H9 (cell line): ENCODE data around the gene TCF4. TPM values are rescaled to one million over a fixed set of nuclear protein-coding genes. Genes with fewer than 3 reads are reported as not detected.

Source experiments
- DNase-seq: peaks from one replicate; pipeline ENCODE4 v3.0.0-alpha.2; 2017
- H2AFZ ChIP-seq: one replicate; pipeline ENCODE4 v1.6.1; 2013; ENCODE audit warnings: mild to moderate bottlenecking, low read length, control low read depth, moderate library complexity
- H2AK5ac ChIP-seq: 2 replicates; pipeline ENCODE4 v1.6.1; 2013; ENCODE audit warnings: low read length, control low read depth, mixed read lengths; ENCODE audit not compliant: insufficient read length
- H2BK120ac ChIP-seq: one replicate; pipeline ENCODE4 v1.6.1; 2013; ENCODE audit warnings: low read depth, mild to moderate bottlenecking, low read length, control low read depth, inconsistent platforms; ENCODE audit not compliant: poor library complexity, severe bottlenecking
- H2BK12ac ChIP-seq: 2 replicates; pipeline ENCODE4 v1.6.1; 2013; ENCODE audit warnings: low read length, control low read depth, mixed read lengths, low read depth; ENCODE audit not compliant: insufficient read length
- H2BK15ac ChIP-seq: 2 replicates; pipeline ENCODE4 v1.6.1; 2013; ENCODE audit warnings: low read depth, low read length, control low read depth
- H2BK20ac ChIP-seq: one replicate; pipeline ENCODE4 v1.6.1; 2013; ENCODE audit warnings: low read depth, mild to moderate bottlenecking, low read length, control low read depth, inconsistent platforms; ENCODE audit not compliant: poor library complexity, severe bottlenecking
- H2BK5ac ChIP-seq: 2 replicates; pipeline ENCODE4 v1.6.1; 2013; ENCODE audit warnings: low read length, control low read depth, mixed read lengths; ENCODE audit not compliant: insufficient read length
- H3K14ac ChIP-seq: 2 replicates; pipeline ENCODE4 v1.6.1; 2013; ENCODE audit warnings: low read length, control low read depth; ENCODE audit not compliant: insufficient read depth
- H3K18ac ChIP-seq: 2 replicates; pipeline ENCODE4 v1.6.1; 2013; ENCODE audit warnings: low read depth, mild to moderate bottlenecking, mixed read lengths, low read length, control low read depth; ENCODE audit not compliant: insufficient read length
- H3K23ac ChIP-seq: 2 replicates; pipeline ENCODE4 v1.6.1; 2013; ENCODE audit warnings: low read length, control low read depth, mixed read lengths, low read depth; ENCODE audit not compliant: insufficient read length
- H3K23me2 ChIP-seq: 2 replicates; pipeline ENCODE4 v1.6.1; 2013; ENCODE audit warnings: low read depth, mild to moderate bottlenecking, mixed read lengths, low read length, control low read depth; ENCODE audit not compliant: insufficient read length, poor library complexity, severe bottlenecking
- H3K27ac ChIP-seq: 2 replicates; pipeline ENCODE4 v1.5.1; 2013; ENCODE audit warnings: low read length, control low read depth, mixed read lengths, low read depth; ENCODE audit not compliant: insufficient read length
- H3K27me3 ChIP-seq: 2 replicates; pipeline ENCODE4 v1.6.1; 2013; ENCODE audit warnings: low read length, control low read depth, inconsistent platforms; ENCODE audit not compliant: insufficient read depth
- H3K4ac ChIP-seq: 2 replicates; pipeline ENCODE4 v1.6.1; 2013; ENCODE audit warnings: low read depth, mild to moderate bottlenecking, control low read depth, inconsistent platforms, low read length, moderate library complexity
- H3K4me1 ChIP-seq: 2 replicates; pipeline ENCODE4 v1.6.1; 2013; ENCODE audit warnings: low read length, control low read depth, inconsistent platforms; ENCODE audit not compliant: insufficient read depth
- H3K4me2 ChIP-seq: 2 replicates; pipeline ENCODE4 v1.6.1; 2013; ENCODE audit warnings: low read length, control low read depth, mixed read lengths; ENCODE audit not compliant: insufficient read length, insufficient read depth
- H3K56ac ChIP-seq: 2 replicates; pipeline ENCODE4 v1.6.1; 2013; ENCODE audit warnings: low read depth, mild to moderate bottlenecking, mixed read lengths, low read length, control low read depth; ENCODE audit not compliant: insufficient read length
- H3K79me1 ChIP-seq: 2 replicates; pipeline ENCODE4 v1.6.1; 2013; ENCODE audit warnings: low read depth, mild to moderate bottlenecking, moderate library complexity, low read length, control low read depth, inconsistent platforms; ENCODE audit not compliant: insufficient read depth, poor library complexity, severe bottlenecking
- H3K79me2 ChIP-seq: 2 replicates; pipeline ENCODE4 v1.6.1; 2013; ENCODE audit warnings: low read length, control low read depth, inconsistent platforms; ENCODE audit not compliant: insufficient read depth
- H3K9ac ChIP-seq: 2 replicates; pipeline ENCODE4 v1.6.1; 2013; ENCODE audit warnings: low read length, control low read depth, mixed read lengths; ENCODE audit not compliant: insufficient read length; ENCODE audit errors: extremely low read depth
- H3K9me3 ChIP-seq: one replicate; pipeline ENCODE4 v1.6.1; 2013; ENCODE audit warnings: low read depth, low read length, inconsistent platforms; ENCODE audit not compliant: control insufficient read depth
- H3T11ph ChIP-seq: one replicate; pipeline ENCODE4 v1.6.1; 2013; ENCODE audit warnings: mild to moderate bottlenecking, low read length, control low read depth, inconsistent platforms
- H4K20me1 ChIP-seq: one replicate; pipeline ENCODE4 v1.6.1; 2013; ENCODE audit not compliant: control insufficient read depth, insufficient read length, insufficient read depth
- H4K5ac ChIP-seq: 2 replicates; pipeline ENCODE4 v1.6.1; 2013; ENCODE audit warnings: low read depth, mild to moderate bottlenecking, mixed read lengths, low read length, control low read depth; ENCODE audit not compliant: insufficient read length
- H4K8ac ChIP-seq: replicated peaks from 2 replicates; pipeline ENCODE4 v1.6.1; 2013; ENCODE audit warnings: low read length, control low read depth, mixed read lengths, low read depth; ENCODE audit not compliant: insufficient read length
- H4K91ac ChIP-seq: 2 replicates; pipeline ENCODE4 v1.6.1; 2013; ENCODE audit warnings: low read depth, mild to moderate bottlenecking, moderate library complexity, mixed read lengths, low read length, control low read depth; ENCODE audit not compliant: insufficient read length
- H3K27ac Mint-ChIP-seq, 3 experiments: 2 replicates in 2 of 3; 3 replicates in 1 of 3; pipeline ENCODE4 v1.8.0; 2020 to 2021; ENCODE audit warnings: mixed read lengths in 3 of 3, mild to moderate bottlenecking in 1 of 3, moderate library complexity in 1 of 3
- H3K27me3 Mint-ChIP-seq: 2 replicates; pipeline ENCODE4 v1.8.0; 2021; ENCODE audit warnings: low read depth, mild to moderate bottlenecking, moderate library complexity, mixed read lengths
- H3K36me3 Mint-ChIP-seq, 3 experiments: 2 replicates in 2 of 3; 3 replicates in 1 of 3; pipeline ENCODE4 v1.8.0; 2020 to 2021; ENCODE audit warnings: low read depth in 3 of 3, mixed read lengths in 3 of 3; ENCODE audit not compliant: insufficient read depth in 1 of 3
- H3K4me1 Mint-ChIP-seq, 2 experiments: 2 replicates each; pipeline ENCODE4 v1.8.0; 2020; ENCODE audit warnings: mixed read lengths in 2 of 2
- H3K4me3 Mint-ChIP-seq, 2 experiments: 2 replicates in 1 of 2; 3 replicates in 1 of 2; pipeline ENCODE4 v1.8.0; 2020 to 2021; ENCODE audit warnings: mild to moderate bottlenecking in 2 of 2, mixed read lengths in 2 of 2, moderate library complexity in 1 of 2
- H3K9me3 Mint-ChIP-seq, 2 experiments: 2 replicates in 1 of 2; 3 replicates in 1 of 2; pipeline ENCODE4 v1.8.0; 2020; ENCODE audit warnings: mild to moderate bottlenecking in 2 of 2, mixed read lengths in 2 of 2, moderate library complexity in 1 of 2
- WGBS: extraction: QIAGEN DNeasy Blood & Tissue Kit; methylation state at CpG from one replicate; pipeline ENCODE4 v1.1.7; 2013; ENCODE audit warnings: missing lambda C conversion rate, low lambda C conversion rate, mixed read lengths; ENCODE audit not compliant: insufficient read length; ENCODE audit errors: extremely low coverage; 5-methylcytosine and 5-hydroxymethylcytosine counted together
- total RNA-seq: library from RNA; stranded (reverse); gene quantifications from 2 replicates; pipeline ENCODE4 v1.2.1, GENCODE V29; 2021
- TF ChIP-seq, protein P1 (sequence below): fragments of 200-600 bp; sonication (generic); conservative IDR thresholded peaks from 3 replicates; pipeline ENCODE4 v1.8.0; 2021; ENCODE audit warnings: antibody characterized with exemption, mild to moderate bottlenecking

The TCF4 gene
- total RNA-seq, 1 experiment from 2014 or later: 99.4 TPM

DNA sequence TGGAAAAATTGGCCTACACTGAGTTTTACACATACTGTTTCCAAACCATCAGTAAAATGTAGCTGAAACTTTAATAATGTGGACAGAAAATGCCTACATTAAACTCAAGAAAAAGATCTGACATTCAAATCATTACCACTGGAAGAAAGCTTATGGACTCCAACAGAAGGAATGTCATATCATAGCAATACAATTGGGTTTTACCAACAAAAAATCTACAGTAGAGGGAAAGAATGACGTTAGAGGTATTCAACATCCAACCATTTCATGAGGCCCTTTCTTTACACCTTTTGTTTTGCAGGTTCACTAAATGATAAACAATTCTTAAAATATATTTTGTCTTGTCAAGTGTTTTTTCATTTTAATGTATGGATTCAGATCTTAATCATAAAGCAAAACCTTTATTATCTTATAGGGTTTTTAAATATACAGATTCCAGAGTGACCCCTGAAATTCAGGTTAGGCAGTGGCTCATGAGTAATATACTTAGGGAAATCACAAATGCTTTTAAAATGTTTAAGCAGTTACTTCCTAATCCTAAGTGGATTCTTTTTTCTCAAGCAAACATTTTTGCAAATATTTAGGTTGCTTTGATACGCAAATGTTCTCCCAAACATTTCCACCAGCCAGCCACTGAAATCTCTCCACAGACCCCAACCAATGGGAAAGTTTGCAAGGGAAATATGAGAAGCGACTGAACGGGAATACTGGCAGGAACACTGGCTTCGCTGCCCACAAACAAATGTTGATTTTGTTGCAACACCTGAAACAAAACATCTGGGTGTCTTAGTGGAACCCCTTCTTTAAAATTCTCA is 168.7 kb downstream of the TCF4 start:
- DNase-seq: no peak
- peak overlapping the region; percentile 54 for H3K4me2 ChIP-seq
- no peaks in the 10 kb centered on the region for H3K79me1 ChIP-seq
- peaks cover 7% of the 10 kb centered on the region; the same call in 1 of the 2 replicates for H3K79me2 ChIP-seq
- WGBS: no CpG with 5 or more reads among the region's 5 CpGs
- peak overlapping the region; percentile 7 to 53; a peak in 3 of 5 replicates for H3K4me3 Mint-ChIP-seq
- no peaks in the 10 kb centered on the region for H4K20me1 ChIP-seq
- no peak overlapping the region for H2AK5ac ChIP-seq
- H3K27ac ChIP-seq: peak overlapping the region; percentile 96
- no peak overlapping the region for H2BK5ac ChIP-seq
- H2BK12ac ChIP-seq: peak overlapping the region; percentile 22
- no peak overlapping the region for H3K56ac ChIP-seq
- peak overlapping the region; percentile 48 for H2BK120ac ChIP-seq
- H4K8ac ChIP-seq: no peak overlapping the region
- H3K9me3 Mint-ChIP-seq: no peaks in the 10 kb centered on the region
- no peaks in the 10 kb centered on the region for H3K23me2 ChIP-seq
- H3K14ac ChIP-seq: no peak overlapping the region
- no peak overlapping the region for H2BK15ac ChIP-seq
- no peak overlapping the region for H3K4ac ChIP-seq
- H2AFZ ChIP-seq: no peak overlapping the region
- peak overlapping the region; percentile 5 for H3K9ac ChIP-seq
- H3K9me3 ChIP-seq: no peaks in the 10 kb centered on the region
- peak overlapping the region; percentile 69 to 95 (median 90) for H3K27ac Mint-ChIP-seq
- H3K18ac ChIP-seq: no peak overlapping the region
- H4K91ac ChIP-seq: no peak overlapping the region
- no peaks in the 10 kb centered on the region for H3K36me3 Mint-ChIP-seq
- no peak overlapping the region for H3K23ac ChIP-seq
- no peaks in the 10 kb centered on the region for H3K27me3 Mint-ChIP-seq
- no peak overlapping the region for H3T11ph ChIP-seq
- H4K5ac ChIP-seq: no peak overlapping the region
- H2BK20ac ChIP-seq: no peak overlapping the region
- TF ChIP-seq, protein P1, sequence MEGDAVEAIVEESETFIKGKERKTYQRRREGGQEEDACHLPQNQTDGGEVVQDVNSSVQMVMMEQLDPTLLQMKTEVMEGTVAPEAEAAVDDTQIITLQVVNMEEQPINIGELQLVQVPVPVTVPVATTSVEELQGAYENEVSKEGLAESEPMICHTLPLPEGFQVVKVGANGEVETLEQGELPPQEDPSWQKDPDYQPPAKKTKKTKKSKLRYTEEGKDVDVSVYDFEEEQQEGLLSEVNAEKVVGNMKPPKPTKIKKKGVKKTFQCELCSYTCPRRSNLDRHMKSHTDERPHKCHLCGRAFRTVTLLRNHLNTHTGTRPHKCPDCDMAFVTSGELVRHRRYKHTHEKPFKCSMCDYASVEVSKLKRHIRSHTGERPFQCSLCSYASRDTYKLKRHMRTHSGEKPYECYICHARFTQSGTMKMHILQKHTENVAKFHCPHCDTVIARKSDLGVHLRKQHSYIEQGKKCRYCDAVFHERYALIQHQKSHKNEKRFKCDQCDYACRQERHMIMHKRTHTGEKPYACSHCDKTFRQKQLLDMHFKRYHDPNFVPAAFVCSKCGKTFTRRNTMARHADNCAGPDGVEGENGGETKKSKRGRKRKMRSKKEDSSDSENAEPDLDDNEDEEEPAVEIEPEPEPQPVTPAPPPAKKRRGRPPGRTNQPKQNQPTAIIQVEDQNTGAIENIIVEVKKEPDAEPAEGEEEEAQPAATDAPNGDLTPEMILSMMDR: no peak
- no peaks in the 10 kb centered on the region for H3K27me3 ChIP-seq
- peaks cover 83 to 91% of the 10 kb centered on the region in 2 experiments for H3K4me1 Mint-ChIP-seq
- peaks cover 16% of the 10 kb centered on the region for H3K4me1 ChIP-seq
